HCT116 (cell line): Measurements from ENCODE around the gene UGT2B15. TPM values are rescaled to one million over a fixed set of nuclear protein-coding genes. Genes with fewer than 3 reads are reported as not detected.

Experiments used
- ATAC-seq: fragments of 200-7000 bp; cut with Tn5 transposase; 2 replicates; pipeline ENCODE4 v1.9.1; 2020; ENCODE audit warnings: mild to moderate bottlenecking, moderate library complexity
- BruUV-seq: library from RNA; stranded (reverse); fragments of 400-500 nt; replicated peaks from 2 replicates; lab custom pipeline; 2021; lab: Mats Ljungman, UMichigan
- CTCF ChIA-PET: fragments of 300-600 bp; sonication (Branson Sonifier 250); formaldehyde crosslinking; loops from one replicate; lab custom pipeline; 2021; ENCODE audit warnings: antibody characterized with exemption; lab: Charles Lee
- POLR2A ChIA-PET: fragments of 300-600, 350-600 bp; sonication (Branson Sonifier 250); formaldehyde crosslinking; loops from one replicate; lab custom pipeline; 2021; ENCODE audit warnings: antibody characterized with exemption; lab: Charles Lee
- RAD21 ChIA-PET, 2 experiments: fragments of 300-600 bp; sonication (Branson Sonifier 250); formaldehyde crosslinking; loops; one replicate each; lab custom pipeline; 2023; ENCODE audit warnings: low total read pairs in 2 of 2; ENCODE audit not compliant: uncharacterized antibody in 2 of 2, unreplicated experiment in 2 of 2, low non-redundant PET in 1 of 2; lab: Charles Lee
- DNase-seq: peaks from one replicate; pipeline ENCODE4 v3.0.0-alpha.2; 2010; ENCODE audit warnings: low read depth, low spot score
- H2AFZ ChIP-seq: fragments of 200-600 bp; shearing (Covaris generic), sonication (generic); 2 replicates; pipeline ENCODE4 v1.6.1; 2017; ENCODE audit warnings: low read depth, mixed run types, mixed read lengths, antibody characterized with exemption, low read length; ENCODE audit not compliant: poor library complexity, severe bottlenecking
- H3K27ac ChIP-seq: 2 replicates; pipeline ENCODE4 v1.5.1; 2012; ENCODE audit warnings: low read depth, low read length
- H3K27me3 ChIP-seq: fragments of 200-600 bp; sonication (generic); 2 replicates; pipeline ENCODE4 v1.6.1; 2016; ENCODE audit warnings: mixed run types, low read length, mixed read lengths; ENCODE audit not compliant: insufficient read depth
- H3K36me3 ChIP-seq, 2 experiments: fragments of 200-500 bp in 1 of 2; fragments of 200-600 bp in 1 of 2; sonication (Bioruptor generic) in 1 of 2; sonication (generic) in 1 of 2; 2 replicates each; pipeline versions ENCODE4 v1.5.1 to v1.6.1; 2014 to 2016; ENCODE audit warnings: low read length in 2 of 2, inconsistent platforms in 1 of 2, mixed read lengths in 1 of 2, mixed run types in 1 of 2; ENCODE audit not compliant: insufficient read depth in 2 of 2, control insufficient read depth in 1 of 2
- H3K4me1 ChIP-seq, 2 experiments: fragments of 200-600 bp in 1 of 2; sonication (generic) in 1 of 2; 2 replicates each; pipeline versions ENCODE4 v1.5.1 to v1.6.1; 2012 to 2017; ENCODE audit warnings: low read length in 2 of 2, inconsistent platforms in 1 of 2, mild to moderate bottlenecking in 1 of 2, mixed read lengths in 1 of 2, mixed run types in 1 of 2, moderate library complexity in 1 of 2; ENCODE audit not compliant: insufficient read depth in 2 of 2, control insufficient read depth in 1 of 2
- H3K4me2 ChIP-seq: fragments of 200-600 bp; sonication (generic); 2 replicates; pipeline ENCODE4 v1.6.1; 2017; ENCODE audit warnings: mixed run types, low read length, mixed read lengths
- H3K4me3 ChIP-seq, 2 experiments: fragments of 200-600 bp in 1 of 2; sonication (generic) in 1 of 2; replicated peaks in 1 of 2; 2 replicates each; pipeline ENCODE4 v1.5.1; 2011 to 2016; ENCODE audit warnings: low read length in 2 of 2, control low read depth in 1 of 2, low read depth in 1 of 2, mild to moderate bottlenecking in 1 of 2, mixed read lengths in 1 of 2, mixed run types in 1 of 2
- H3K79me2 ChIP-seq: fragments of 200-600 bp; sonication (generic); 2 replicates; pipeline ENCODE4 v1.6.1; 2017; ENCODE audit warnings: mild to moderate bottlenecking, mixed run types, low read length, moderate library complexity, mixed read lengths; ENCODE audit not compliant: insufficient read depth
- H3K9ac ChIP-seq: fragments of 200-600 bp; sonication (generic); 2 replicates; pipeline ENCODE4 v1.6.1; 2016; ENCODE audit warnings: low read length, mixed read lengths
- H3K9me2 ChIP-seq: fragments of 200-600 bp; sonication (generic), shearing (Covaris generic); 2 replicates; pipeline ENCODE4 v1.6.1; 2017; ENCODE audit warnings: mixed run types, mild to moderate bottlenecking, moderate library complexity; ENCODE audit not compliant: insufficient read depth
- H3K9me3 ChIP-seq, 2 experiments: fragments of 200-500 bp in 1 of 2; fragments of 200-600 bp in 1 of 2; sonication (Bioruptor generic) in 1 of 2; sonication (generic) in 1 of 2; 2 replicates each; pipeline ENCODE4 v1.6.1; 2014 to 2017; ENCODE audit warnings: low read length in 2 of 2, mixed read lengths in 2 of 2, inconsistent platforms in 1 of 2, low read depth in 1 of 2, mild to moderate bottlenecking in 1 of 2, mixed run types in 1 of 2, moderate library complexity in 1 of 2; ENCODE audit not compliant: control insufficient read depth in 1 of 2, insufficient read depth in 1 of 2
- H4K20me1 ChIP-seq: fragments of 200-600 bp; sonication (generic), shearing (Covaris generic); 2 replicates; pipeline ENCODE4 v1.6.1; 2017; ENCODE audit warnings: mixed run types, mild to moderate bottlenecking, moderate library complexity; ENCODE audit not compliant: insufficient read depth
- CEBPB ChIP-seq: IDR thresholded peaks from 2 replicates; pipeline ENCODE4 v1.6.1; 2012; ENCODE audit warnings: low read depth
- CTCF ChIP-seq, 3 experiments: fragments of 200-600 bp in 1 of 3; sonication (generic) in 1 of 3; IDR thresholded peaks in 2 of 3; conservative IDR thresholded peaks in 1 of 3; 2 replicates each; pipeline ENCODE4 v1.5.1; 2012 to 2017; ENCODE audit warnings: low read depth in 2 of 3, low read length in 2 of 3, antibody characterized with exemption in 1 of 3, borderline replicate concordance in 1 of 3, control low read depth in 1 of 3, mild to moderate bottlenecking in 1 of 3, mixed read lengths in 1 of 3, mixed run types in 1 of 3, moderate library complexity in 1 of 3; ENCODE audit not compliant: insufficient read depth in 1 of 3
- EZH2phosphoT487 ChIP-seq: fragments of 200-600 bp; IDR thresholded peaks from 2 replicates; pipeline ENCODE4 v1.6.1; 2018; ENCODE audit warnings: antibody characterized with exemption, borderline replicate concordance
- FOSL1 ChIP-seq: IDR thresholded peaks from 2 replicates; pipeline ENCODE4 v1.6.1; 2012; ENCODE audit warnings: low read depth
- MAX ChIP-seq: IDR thresholded peaks from 2 replicates; pipeline ENCODE4 v1.6.1; 2012
- SIN3A ChIP-seq: IDR thresholded peaks from 2 replicates; pipeline ENCODE4 v1.6.1; 2012; ENCODE audit warnings: low read depth
- SP1 ChIP-seq: IDR thresholded peaks from 2 replicates; pipeline ENCODE4 v1.6.1; 2012; ENCODE audit warnings: low read depth
- ZFX ChIP-seq: fragments of 450-650 bp; IDR thresholded peaks from 2 replicates; pipeline ENCODE4 v1.6.1; 2017
- ZNF274 ChIP-seq: fragments of 200-500 bp; sonication (Bioruptor generic); IDR thresholded peaks from 2 replicates; pipeline ENCODE4 v1.6.1; 2014; ENCODE audit warnings: mild to moderate bottlenecking, low read depth, low read length, inconsistent platforms
- intact Hi-C: fragments of 100-400 bp; cut with micrococcal nuclease; formaldehyde crosslinking; loops from 2 replicates; pipeline ENCODE4 v1.10.0; 2022
- total RNA-seq: library from RNA; stranded (reverse); gene quantifications from one replicate; pipeline ENCODE4 v1.2.1, GENCODE V29; 2021; ENCODE audit not compliant: unreplicated experiment
- TF ChIP-seq, protein P1 (sequence below): IDR thresholded peaks from 2 replicates; pipeline ENCODE4 v1.6.1; 2011; ENCODE audit warnings: mild to moderate bottlenecking, low read length, moderate library complexity; ENCODE audit not compliant: insufficient replicate concordance; ENCODE audit errors: extremely low read depth

Gene UGT2B15
- total RNA-seq, 1 experiment from 2014 or later = 0.17 TPM

GRCh38 chr4:68691186-68691585, 20.7 kb upstream of the UGT2B15 start:
- no peak overlapping the region for H3K27ac ChIP-seq
- ChIA-PET POLR2A (no interaction called here), RAD21 (no interaction called here), CTCF (no interaction called here)
- no peak for DNase-seq
- TF ChIP-seq, protein P1, sequence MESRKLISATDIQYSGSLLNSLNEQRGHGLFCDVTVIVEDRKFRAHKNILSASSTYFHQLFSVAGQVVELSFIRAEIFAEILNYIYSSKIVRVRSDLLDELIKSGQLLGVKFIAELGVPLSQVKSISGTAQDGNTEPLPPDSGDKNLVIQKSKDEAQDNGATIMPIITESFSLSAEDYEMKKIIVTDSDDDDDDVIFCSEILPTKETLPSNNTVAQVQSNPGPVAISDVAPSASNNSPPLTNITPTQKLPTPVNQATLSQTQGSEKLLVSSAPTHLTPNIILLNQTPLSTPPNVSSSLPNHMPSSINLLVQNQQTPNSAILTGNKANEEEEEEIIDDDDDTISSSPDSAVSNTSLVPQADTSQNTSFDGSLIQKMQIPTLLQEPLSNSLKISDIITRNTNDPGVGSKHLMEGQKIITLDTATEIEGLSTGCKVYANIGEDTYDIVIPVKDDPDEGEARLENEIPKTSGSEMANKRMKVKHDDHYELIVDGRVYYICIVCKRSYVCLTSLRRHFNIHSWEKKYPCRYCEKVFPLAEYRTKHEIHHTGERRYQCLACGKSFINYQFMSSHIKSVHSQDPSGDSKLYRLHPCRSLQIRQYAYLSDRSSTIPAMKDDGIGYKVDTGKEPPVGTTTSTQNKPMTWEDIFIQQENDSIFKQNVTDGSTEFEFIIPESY = no peak
- no peak for TF ChIP-seq ZFX
- TF ChIP-seq CEBPB = no peak
- TF ChIP-seq FOSL1 = no peak
- no peak for TF ChIP-seq MAX
- no peak for TF ChIP-seq SP1
- TF ChIP-seq SIN3A = no peak
- no peak for TF ChIP-seq EZH2phosphoT487
- TF ChIP-seq ZNF274 = no peak
- TF ChIP-seq CTCF (IDR thresholded peaks at IDR 0.05 in 2 of 3, conservative IDR thresholded peaks at IDR 0.05 in 1 of 3; ENCODE audit: borderline replicate concordance in 1 of 3, insufficient read depth in 1 of 3, low read depth in 2 of 3, low read length in 2 of 3) = no peak
- no peaks in the 10 kb centered on the region for H3K79me2 ChIP-seq
- no peak overlapping the region for H3K4me2 ChIP-seq
- no peak overlapping the region for H3K9ac ChIP-seq
- H3K36me3 ChIP-seq = no peaks in the 10 kb centered on the region
- no peaks in the 10 kb centered on the region for H3K27me3 ChIP-seq
- no peak overlapping the region for H3K4me3 ChIP-seq
- H2AFZ ChIP-seq = no peak overlapping the region
- ATAC-seq = no peak
- H4K20me1 ChIP-seq = no peaks in the 10 kb centered on the region
- intact Hi-C loops = no loop called here
- BruUV-seq = no TSS peak
- no peaks in the 10 kb centered on the region for H3K4me1 ChIP-seq
- no peaks in the 10 kb centered on the region for H3K9me2 ChIP-seq
- H3K9me3 ChIP-seq = no peaks in the 10 kb centered on the region
